Skeletal muscle tissue (tissue), 4 donors: Measurements from ENCODE around the gene RDH5. TPM values are rescaled to one million over a fixed set of nuclear protein-coding genes. Genes with fewer than 3 reads are reported as not detected.
A peak's percentile ranks its signal among the peaks of the same experiment; 100 is the strongest.

Source experiments
- H3K27ac ChIP-seq: one replicate; pipeline ENCODE4 v1.7.0; 2013; ENCODE audit warnings: mild to moderate bottlenecking, low read depth, low read length, inconsistent platforms
- H3K27me3 ChIP-seq, 3 donors: one replicate each; pipeline ENCODE4 v1.7.0; 2013; ENCODE audit warnings: low read length in 3 of 3; ENCODE audit not compliant: control insufficient read depth in 3 of 3, insufficient read depth in 3 of 3
- H3K36me3 ChIP-seq, 3 donors: one replicate each; pipeline ENCODE4 v1.7.0; 2013; ENCODE audit warnings: low read length in 3 of 3; ENCODE audit not compliant: control insufficient read depth in 3 of 3, insufficient read depth in 3 of 3
- H3K4me1 ChIP-seq, 3 donors: one replicate each; pipeline ENCODE4 v1.7.0; 2013; ENCODE audit warnings: low read length in 3 of 3, mild to moderate bottlenecking in 3 of 3; ENCODE audit not compliant: control insufficient read depth in 3 of 3, insufficient read depth in 3 of 3
- H3K4me3 ChIP-seq, 3 donors: one replicate each; pipeline ENCODE4 v1.7.0; 2013; ENCODE audit warnings: low read length in 3 of 3
- H3K9ac ChIP-seq, 3 donors: one replicate each; pipeline ENCODE4 v1.7.0; 2013; ENCODE audit warnings: low read length in 3 of 3, mild to moderate bottlenecking in 3 of 3, moderate library complexity in 2 of 3, low read depth in 1 of 3
- H3K9me3 ChIP-seq, 3 donors: one replicate each; pipeline ENCODE4 v1.7.0; 2013; ENCODE audit warnings: low read length in 3 of 3; ENCODE audit not compliant: control insufficient read depth in 3 of 3
- total RNA-seq: library from RNA; depleted of rRNA; stranded (reverse); fragments of >200 nt; gene quantifications from one replicate; pipeline ENCODE4 v1.2.3, GENCODE V29; 2014
- donor health status: Osteomylitis.

The RDH5 gene
- total RNA-seq, 1 donor from 2014 or later: 19.8 TPM

- Histone ChIP-seq H3K27me3 (no peaks in the 10 kb centered on the region), H3K27ac (no peak overlapping the region), H3K4me1 (peaks cover 11 to 14% (median 13%) of the 10 kb centered on the region in 3 donors), H3K4me3 (no peak overlapping the region), H3K36me3 (peaks cover 72 to 90% (median 87%) of the 10 kb centered on the region in 3 donors), H3K9me3 (no peaks in the 10 kb centered on the region), H3K9ac (no peak overlapping the region)
Observed at GRCh38 chr12:55695349-55695748, 24.8 kb upstream of the RDH5 start.

GRCh38 chr12:55696141-55696540, 24.1 kb upstream of the RDH5 start:
- Histone ChIP-seq H3K9ac (no peak overlapping the region), H3K27me3 (no peaks in the 10 kb centered on the region), H3K36me3 (peaks cover 72 to 92% (median 91%) of the 10 kb centered on the region in 3 donors), H3K4me3 (no peak overlapping the region), H3K4me1 (peaks cover 19 to 22% (median 20%) of the 10 kb centered on the region in 3 donors), H3K9me3 (no peaks in the 10 kb centered on the region), H3K27ac (no peak overlapping the region)

GRCh38 chr12:55696796-55697462, 23.3 kb upstream of the RDH5 start:
- peaks cover 68 to 85% (median 84%) of the 10 kb centered on the region in 3 donors for H3K36me3 ChIP-seq
- H3K9me3 ChIP-seq: no peaks in the 10 kb centered on the region
- H3K9ac ChIP-seq: peak overlapping the region in 1 of 3 donors; percentile 33
- no peaks in the 10 kb centered on the region for H3K27me3 ChIP-seq
- H3K4me1 ChIP-seq: peaks cover 22 to 30% (median 25%) of the 10 kb centered on the region in 3 donors
- H3K27ac ChIP-seq: no peak overlapping the region
- no peak overlapping the region for H3K4me3 ChIP-seq

- peaks cover 64 to 79% (median 79%) of the 10 kb centered on the region in 3 donors for H3K36me3 ChIP-seq
- peaks cover 26 to 35% (median 29%) of the 10 kb centered on the region in 3 donors for H3K4me1 ChIP-seq
- peak overlapping the region in 1 of 3 donors; percentile 33 for H3K9ac ChIP-seq
- H3K27ac ChIP-seq: peak overlapping the region; percentile 40
- no peaks in the 10 kb centered on the region for H3K9me3 ChIP-seq
- no peaks in the 10 kb centered on the region for H3K27me3 ChIP-seq
- H3K4me3 ChIP-seq: no peak overlapping the region
Observed at GRCh38 chr12:55697686-55698085, 22.5 kb upstream of the RDH5 start.

GRCh38 chr12:55698241-55698955, 21.8 kb upstream of the RDH5 start:
- H3K9ac ChIP-seq: peak overlapping the region in 1 of 3 donors; percentile 33
- H3K4me3 ChIP-seq: no peak overlapping the region
- H3K27ac ChIP-seq: peak overlapping the region; percentile 42
- H3K27me3 ChIP-seq: no peaks in the 10 kb centered on the region
- H3K4me1 ChIP-seq: peaks cover 32 to 42% (median 35%) of the 10 kb centered on the region in 3 donors
- H3K36me3 ChIP-seq: peaks cover 60 to 72% (median 72%) of the 10 kb centered on the region in 3 donors
- H3K9me3 ChIP-seq: no peaks in the 10 kb centered on the region

- Histone ChIP-seq H3K9me3 (no peaks in the 10 kb centered on the region), H3K36me3 (peaks cover 55 to 66% (median 66%) of the 10 kb centered on the region in 3 donors), H3K27me3 (no peaks in the 10 kb centered on the region), H3K4me1 (peaks cover 36 to 48% (median 40%) of the 10 kb centered on the region in 3 donors), H3K4me3 (no peak overlapping the region), H3K9ac (peak overlapping the region in 1 of 3 donors; percentile 33), H3K27ac (peak overlapping the region; percentile 42)
Observed at GRCh38 chr12:55698965-55699364, 21.2 kb upstream of the RDH5 start.

- no peaks in the 10 kb centered on the region for H3K9me3 ChIP-seq
- H3K27ac ChIP-seq: peak overlapping the region; percentile 42
- no peaks in the 10 kb centered on the region for H3K27me3 ChIP-seq
- no peak overlapping the region for H3K4me3 ChIP-seq
- H3K9ac ChIP-seq: peak overlapping the region in 1 of 3 donors; percentile 69
- H3K36me3 ChIP-seq: peaks cover 49 to 60% (median 60%) of the 10 kb centered on the region in 3 donors
- H3K4me1 ChIP-seq: peaks cover 42 to 54% (median 46%) of the 10 kb centered on the region in 3 donors
Observed at GRCh38 chr12:55699471-55700055, 20.6 kb upstream of the RDH5 start.

- no peaks in the 10 kb centered on the region for H3K27me3 ChIP-seq
- peaks cover 40 to 51% (median 51%) of the 10 kb centered on the region in 3 donors for H3K36me3 ChIP-seq
- H3K4me1 ChIP-seq: peaks cover 50 to 63% (median 54%) of the 10 kb centered on the region in 3 donors
- H3K9ac ChIP-seq: peak overlapping the region; percentile 33 to 69 (median 51)
- peak overlapping the region; percentile 35 to 67 (median 63) for H3K4me3 ChIP-seq
- H3K27ac ChIP-seq: peak overlapping the region; percentile 42
- H3K9me3 ChIP-seq: no peaks in the 10 kb centered on the region
Observed at GRCh38 chr12:55700255-55701018, 19.8 kb upstream of the RDH5 start.

GRCh38 chr12:55702861-55703260, 17.3 kb upstream of the RDH5 start:
- Histone ChIP-seq H3K27ac (peak overlapping the region; percentile 89), H3K4me3 (peak overlapping the region; percentile 73 to 97 (median 90)), H3K4me1 (peaks cover 57 to 76% (median 58%) of the 10 kb centered on the region in 3 donors), H3K9ac (peak overlapping the region; percentile 76 to 97 (median 94)), H3K27me3 (no peaks in the 10 kb centered on the region), H3K9me3 (no peaks in the 10 kb centered on the region), H3K36me3 (peaks cover 17 to 27% (median 27%) of the 10 kb centered on the region in 3 donors)
